CD4-positive, CD25-positive, alpha-beta regulatory T cell (primary cell): ENCODE measurements around the gene SPRYD3. TPM values are rescaled to one million over a fixed set of nuclear protein-coding genes. Genes with fewer than 3 reads are reported as not detected.
A peak's percentile ranks its signal among the peaks of the same experiment; 100 is the strongest.

Experiments
- ATAC-seq, 2 donors: fragments of 150-1000 bp; cut with Tn5 transposase; one replicate each; pipeline ENCODE4 v1.10.0; 2021; ENCODE audit warnings: low read depth in 2 of 2, moderate number of reproducible peaks in 2 of 2, moderate library complexity in 1 of 2
- DNase-seq, 3 donors: peaks; one replicate each; pipeline versions ENCODE4 v3.0.0 to v3.0.0-alpha.2; 2012 to 2022; ENCODE audit warnings: mixed read lengths in 1 of 3
- H3K27ac ChIP-seq: one replicate; pipeline ENCODE4 v1.7.0; 2013; ENCODE audit warnings: mild to moderate bottlenecking, low read length; ENCODE audit not compliant: insufficient read depth, poor library complexity, severe bottlenecking
- H3K27me3 ChIP-seq: one replicate; pipeline ENCODE4 v1.7.0; 2013; ENCODE audit warnings: low read length; ENCODE audit not compliant: control insufficient read depth, insufficient read depth
- H3K36me3 ChIP-seq: one replicate; pipeline ENCODE4 v1.7.0; 2013; ENCODE audit warnings: mild to moderate bottlenecking, low read length, moderate library complexity; ENCODE audit not compliant: control insufficient read depth, insufficient read depth
- H3K4me1 ChIP-seq: 2 replicates; pipeline ENCODE4 v1.7.0; 2013; ENCODE audit warnings: mild to moderate bottlenecking, low read length; ENCODE audit not compliant: insufficient read depth, control insufficient read depth, poor library complexity, severe bottlenecking
- H3K4me3 ChIP-seq: one replicate; pipeline ENCODE4 v1.7.0; 2013; ENCODE audit warnings: low read depth, mild to moderate bottlenecking, low read length, moderate library complexity
- H3K9me3 ChIP-seq, 2 experiments: 1 replicate in 1 of 2; 2 replicates in 1 of 2; pipeline ENCODE4 v1.7.0; 2013; ENCODE audit warnings: low read length in 2 of 2, mild to moderate bottlenecking in 1 of 2, moderate library complexity in 1 of 2; ENCODE audit not compliant: control insufficient read depth in 2 of 2
- H3K27ac Mint-ChIP-seq, 3 donors: one replicate each; pipeline ENCODE4 v1.8.0; 2020 to 2022; ENCODE audit warnings: mild to moderate bottlenecking in 3 of 3, mixed read lengths in 3 of 3, moderate library complexity in 2 of 3
- H3K27me3 Mint-ChIP-seq: one replicate; pipeline ENCODE4 v1.8.0; 2022; ENCODE audit warnings: mild to moderate bottlenecking, mixed read lengths
- H3K36me3 Mint-ChIP-seq: one replicate; pipeline ENCODE4 v1.8.0; 2020; ENCODE audit warnings: mixed read lengths
- H3K4me1 Mint-ChIP-seq, 4 donors: one replicate each; pipeline ENCODE4 v1.8.0; 2020 to 2022; ENCODE audit warnings: mixed read lengths in 4 of 4, mild to moderate bottlenecking in 1 of 4
- H3K4me3 Mint-ChIP-seq, 4 donors: one replicate each; pipeline ENCODE4 v1.8.0; 2020 to 2022; ENCODE audit warnings: mild to moderate bottlenecking in 4 of 4, mixed read lengths in 4 of 4, moderate library complexity in 3 of 4
- H3K9me3 Mint-ChIP-seq, 7 donors: one replicate each; pipeline ENCODE4 v1.8.0; 2020 to 2022; ENCODE audit warnings: mixed read lengths in 7 of 7, mild to moderate bottlenecking in 3 of 7, moderate library complexity in 2 of 7
- polyA plus RNA-seq, 4 donors: library from polyadenylated mRNA; unstranded; fragments of 300-500 nt; fragmentation: Illumina TruSeq; gene quantifications; one replicate each; pipeline ENCODE4 v1.2.3, GENCODE V29; 2021
- total RNA-seq: library from RNA; stranded (reverse); gene quantifications from one replicate; pipeline ENCODE4 v1.2.3, GENCODE V29; 2022

The SPRYD3 gene
- total and polyA plus RNA-seq, 5 donors from 2014 or later, result 25.9 to 59.2 (median 43.1) TPM

- no peaks in the 10 kb centered on the region for H3K27me3 Mint-ChIP-seq
- peaks cover 41% of the 10 kb centered on the region for H3K36me3 Mint-ChIP-seq
- no peak overlapping the region for H3K4me3 Mint-ChIP-seq
- no peak for DNase-seq
- Histone ChIP-seq H3K4me3 (no peak overlapping the region), H3K9me3 (no peaks in the 10 kb centered on the region), H3K27me3 (no peaks in the 10 kb centered on the region), H3K36me3 (peaks cover 71% of the 10 kb centered on the region), H3K4me1 (peaks cover 20% of the 10 kb centered on the region), H3K27ac (no peak overlapping the region)
- no peak for ATAC-seq
- H3K9me3 Mint-ChIP-seq, result no peaks in the 10 kb centered on the region
- peak overlapping the region in 1 of 3 donors; percentile 95 for H3K27ac Mint-ChIP-seq
- peaks cover 0 to 63% (median 43%) of the 10 kb centered on the region in 4 donors for H3K4me1 Mint-ChIP-seq
Measured at GRCh38 chr12:53074283-53074998, 4.7 kb downstream of the SPRYD3 start.

GRCh38 chr12:53073881-53074280 is 5.3 kb downstream of the SPRYD3 start:
- Mint-ChIP-seq H3K4me1 (peaks cover 0 to 59% (median 40%) of the 10 kb centered on the region in 4 donors), H3K4me3 (no peak overlapping the region), H3K36me3 (peaks cover 41% of the 10 kb centered on the region), H3K27me3 (no peaks in the 10 kb centered on the region), H3K27ac (no peak overlapping the region), H3K9me3 (no peaks in the 10 kb centered on the region)
- no peaks in the 10 kb centered on the region for H3K27me3 ChIP-seq
- DNase-seq (no peak), ATAC-seq (no peak)
- H3K4me1 ChIP-seq, result peaks cover 18% of the 10 kb centered on the region
- peaks cover 74% of the 10 kb centered on the region for H3K36me3 ChIP-seq
- H3K4me3 ChIP-seq, result no peak overlapping the region
- H3K27ac ChIP-seq, result no peak overlapping the region
- no peaks in the 10 kb centered on the region for H3K9me3 ChIP-seq

GRCh38 chr12:53071591-53072551 is 7.3 kb downstream of the SPRYD3 start:
- peaks cover 4% of the 10 kb centered on the region for H3K4me1 ChIP-seq
- H3K4me3 Mint-ChIP-seq, result peak overlapping the region in 1 of 4 donors; percentile 25
- no peaks in the 10 kb centered on the region for H3K27me3 ChIP-seq
- H3K9me3 Mint-ChIP-seq, result no peaks in the 10 kb centered on the region
- no peak overlapping the region for H3K4me3 ChIP-seq
- H3K9me3 ChIP-seq, result no peaks in the 10 kb centered on the region
- no peak for DNase-seq
- H3K27ac ChIP-seq, result no peak overlapping the region
- H3K4me1 Mint-ChIP-seq, result peaks cover 0 to 45% (median 27%) of the 10 kb centered on the region in 4 donors
- no peak for ATAC-seq
- H3K27ac Mint-ChIP-seq, result peak overlapping the region in 1 of 3 donors; percentile 65
- H3K36me3 Mint-ChIP-seq, result peaks cover 47% of the 10 kb centered on the region
- H3K27me3 Mint-ChIP-seq, result no peaks in the 10 kb centered on the region
- peaks cover 76% of the 10 kb centered on the region for H3K36me3 ChIP-seq

- Mint-ChIP-seq H3K4me3 (no peak overlapping the region), H3K27ac (peak overlapping the region in 1 of 3 donors; percentile 65), H3K27me3 (no peaks in the 10 kb centered on the region), H3K9me3 (no peaks in the 10 kb centered on the region), H3K36me3 (peaks cover 49% of the 10 kb centered on the region), H3K4me1 (peaks cover 0 to 42% (median 25%) of the 10 kb centered on the region in 4 donors)
- ATAC-seq (no peak), DNase-seq (no peak)
- H3K4me3 ChIP-seq, result no peak overlapping the region
- no peaks in the 10 kb centered on the region for H3K27me3 ChIP-seq
- H3K9me3 ChIP-seq, result no peaks in the 10 kb centered on the region
- H3K27ac ChIP-seq, result no peak overlapping the region
- H3K4me1 ChIP-seq, result no peaks in the 10 kb centered on the region
- peaks cover 71% of the 10 kb centered on the region for H3K36me3 ChIP-seq
Measured at GRCh38 chr12:53070877-53071492, 8.2 kb downstream of the SPRYD3 start.

- peak overlapping the region in 2 of 3 donors; percentile 65 to 76 for H3K27ac Mint-ChIP-seq
Measured at GRCh38 chr12:53069621-53070410, 9.4 kb downstream of the SPRYD3 start.

GRCh38 chr12:53068811-53069585 is 10.2 kb downstream of the SPRYD3 start:
- peaks cover 0 to 30% (median 20%) of the 10 kb centered on the region in 4 donors for H3K4me1 Mint-ChIP-seq
- H3K9me3 ChIP-seq, result no peaks in the 10 kb centered on the region
- H3K27ac Mint-ChIP-seq, result peak overlapping the region in 2 of 3 donors; percentile 59 to 76
- peaks cover 64% of the 10 kb centered on the region for H3K36me3 ChIP-seq
- H3K4me1 ChIP-seq, result no peaks in the 10 kb centered on the region
- DNase-seq (no peak), ATAC-seq (no peak)
- H3K4me3 ChIP-seq, result no peak overlapping the region
- no peak overlapping the region for H3K4me3 Mint-ChIP-seq
- H3K36me3 Mint-ChIP-seq, result peaks cover 46% of the 10 kb centered on the region
- no peaks in the 10 kb centered on the region for H3K27me3 ChIP-seq
- no peaks in the 10 kb centered on the region for H3K27me3 Mint-ChIP-seq
- no peak overlapping the region for H3K27ac ChIP-seq
- H3K9me3 Mint-ChIP-seq, result no peaks in the 10 kb centered on the region

More at GRCh38 chr12:53069621-53070410, 9.4 kb downstream of the SPRYD3 start:
- Histone ChIP-seq H3K27me3 (no peaks in the 10 kb centered on the region), H3K27ac (no peak overlapping the region), H3K4me3 (no peak overlapping the region), H3K4me1 (no peaks in the 10 kb centered on the region), H3K36me3 (peaks cover 67% of the 10 kb centered on the region), H3K9me3 (no peaks in the 10 kb centered on the region)
- no peak for ATAC-seq
- Mint-ChIP-seq H3K9me3 (no peaks in the 10 kb centered on the region), H3K27me3 (no peaks in the 10 kb centered on the region), H3K36me3 (peaks cover 50% of the 10 kb centered on the region), H3K4me1 (peaks cover 0 to 34% (median 23%) of the 10 kb centered on the region in 4 donors), H3K4me3 (no peak overlapping the region)
- no peak for DNase-seq
